ENCODE measurements around the gene FFAR1. TPM values are rescaled to one million over a fixed set of nuclear protein-coding genes. Genes with fewer than 3 reads are reported as not detected.

FFAR1 gene
- polyA plus RNA-seq, 1 donor (not counting 4 experiments of a cell fraction or from before 2014, with no cell fraction given) = not detected

DNA sequence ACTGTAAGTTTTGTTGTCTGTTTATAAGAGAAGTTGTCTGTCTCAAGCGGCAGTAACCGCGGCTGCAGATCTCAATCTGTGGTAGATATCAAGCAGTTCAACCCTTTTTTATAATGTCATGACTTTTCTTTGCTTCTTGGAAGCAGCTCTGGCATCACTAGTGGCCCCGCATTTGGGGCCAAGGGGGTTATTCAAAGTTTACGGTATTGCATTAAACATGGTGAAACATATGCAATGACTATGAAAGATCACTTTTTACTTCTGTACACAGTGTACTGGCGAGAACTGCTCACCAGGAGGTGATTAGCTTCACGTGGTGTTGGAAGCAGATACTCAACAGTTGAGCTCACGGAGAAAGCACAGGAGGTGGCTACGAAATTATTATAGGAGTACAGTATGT is 5.9 kb downstream of the FFAR1 start:
- no peaks in the 10 kb centered on the region for H3K79me2 ChIP-seq (ENCODE audit: control insufficient read depth, insufficient read depth, low read length)
- H3K9me1 ChIP-seq (ENCODE audit: control insufficient read depth, extremely low read depth, insufficient read depth, low read length) = no peaks in the 10 kb centered on the region
- H3K4me2 ChIP-seq (ENCODE audit: control insufficient read depth, extremely low read depth, insufficient read depth, low read depth, low read length) = no peak overlapping the region
- dilution Hi-C loops (cut with MboI; ENCODE audit: extremely low pct_ligation_motif_present, low sequenced_read_pairs) = loop anchor here (5.0 kb wide), 1 partner anchor 79 kb away; no protein-coding TSS in a partner anchor
- H3K9me3 ChIP-seq (ENCODE audit: control insufficient read depth, low read depth, low read length) = no peaks in the 10 kb centered on the region
- H3K4me1 ChIP-seq (ENCODE audit: control insufficient read depth, extremely low read depth, insufficient read depth, low read length) = no peaks in the 10 kb centered on the region
- no peaks in the 10 kb centered on the region for H3K36me3 ChIP-seq (ENCODE audit: control insufficient read depth in 2 of 2, extremely low read depth in 1 of 2, insufficient read depth in 2 of 2, low read length in 2 of 2)
- no peaks in the 10 kb centered on the region for H4K20me1 ChIP-seq (ENCODE audit: control insufficient read depth, extremely low read depth, insufficient read depth, low read length)
- FAIRE-seq (no peak), DNase-seq (ENCODE audit: low read depth, low spot score) (no peak)
- H2AFZ ChIP-seq (ENCODE audit: control insufficient read depth, low read length) = no peak overlapping the region
- TF ChIP-seq EZH2 (IDR thresholded peaks at IDR 0.05; ENCODE audit: low read length) = no peak
- TF ChIP-seq, protein P1, sequence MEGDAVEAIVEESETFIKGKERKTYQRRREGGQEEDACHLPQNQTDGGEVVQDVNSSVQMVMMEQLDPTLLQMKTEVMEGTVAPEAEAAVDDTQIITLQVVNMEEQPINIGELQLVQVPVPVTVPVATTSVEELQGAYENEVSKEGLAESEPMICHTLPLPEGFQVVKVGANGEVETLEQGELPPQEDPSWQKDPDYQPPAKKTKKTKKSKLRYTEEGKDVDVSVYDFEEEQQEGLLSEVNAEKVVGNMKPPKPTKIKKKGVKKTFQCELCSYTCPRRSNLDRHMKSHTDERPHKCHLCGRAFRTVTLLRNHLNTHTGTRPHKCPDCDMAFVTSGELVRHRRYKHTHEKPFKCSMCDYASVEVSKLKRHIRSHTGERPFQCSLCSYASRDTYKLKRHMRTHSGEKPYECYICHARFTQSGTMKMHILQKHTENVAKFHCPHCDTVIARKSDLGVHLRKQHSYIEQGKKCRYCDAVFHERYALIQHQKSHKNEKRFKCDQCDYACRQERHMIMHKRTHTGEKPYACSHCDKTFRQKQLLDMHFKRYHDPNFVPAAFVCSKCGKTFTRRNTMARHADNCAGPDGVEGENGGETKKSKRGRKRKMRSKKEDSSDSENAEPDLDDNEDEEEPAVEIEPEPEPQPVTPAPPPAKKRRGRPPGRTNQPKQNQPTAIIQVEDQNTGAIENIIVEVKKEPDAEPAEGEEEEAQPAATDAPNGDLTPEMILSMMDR (optimal IDR thresholded peaks at IDR 0.05 in 1 of 3, IDR thresholded peaks at IDR 0.05 in 1 of 3, conservative IDR thresholded peaks at IDR 0.05 in 1 of 3; ENCODE audit: extremely low read depth in 1 of 3, insufficient read depth in 2 of 3, low read length in 3 of 3) = no peak
- H3K9ac ChIP-seq (ENCODE audit: control insufficient read depth, extremely low read depth, insufficient read depth, low read length) = no peak overlapping the region
- no peak overlapping the region for H3K4me3 ChIP-seq (ENCODE audit: control insufficient read depth in 2 of 3, extremely low read depth in 1 of 3, insufficient read depth in 2 of 3, low read depth in 1 of 3, low read length in 3 of 3)
- H3K27me3 ChIP-seq (ENCODE audit: control insufficient read depth, extremely low read depth, insufficient read depth, low read length) = peaks cover 10% of the 10 kb centered on the region
- no peak overlapping the region for H3K27ac ChIP-seq (ENCODE audit: control insufficient read depth, insufficient read depth, low read length)

DNA sequence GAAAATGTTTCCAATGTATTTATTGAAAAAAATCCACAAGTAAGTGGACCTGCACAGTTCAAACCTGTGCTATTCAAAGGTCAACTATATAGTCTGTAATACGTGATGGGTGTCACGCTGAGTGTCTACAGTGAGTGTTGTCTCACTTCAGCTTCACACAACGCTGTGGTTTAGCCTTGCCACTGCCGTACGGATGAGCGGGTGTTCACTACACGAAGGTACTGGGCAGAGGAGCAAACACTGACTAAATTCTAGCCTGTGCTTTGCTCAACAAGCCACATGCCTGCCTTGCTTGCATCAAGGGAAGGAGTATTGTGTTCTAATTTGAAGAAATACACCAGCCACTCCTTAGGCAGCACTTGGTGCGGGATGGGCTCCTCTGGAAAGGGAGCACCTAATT is 7.2 kb downstream of the FFAR1 start:
- Histone ChIP-seq H3K4me2 (ENCODE audit: control insufficient read depth, extremely low read depth, insufficient read depth, low read depth, low read length) (no peak overlapping the region), H4K20me1 (ENCODE audit: control insufficient read depth, extremely low read depth, insufficient read depth, low read length) (no peaks in the 10 kb centered on the region), H2AFZ (ENCODE audit: control insufficient read depth, low read length) (no peak overlapping the region), H3K9ac (ENCODE audit: control insufficient read depth, extremely low read depth, insufficient read depth, low read length) (no peak overlapping the region), H3K79me2 (ENCODE audit: control insufficient read depth, insufficient read depth, low read length) (no peaks in the 10 kb centered on the region), H3K4me3 (ENCODE audit: control insufficient read depth in 2 of 3, extremely low read depth in 1 of 3, insufficient read depth in 2 of 3, low read depth in 1 of 3, low read length in 3 of 3) (no peak overlapping the region), H3K9me1 (ENCODE audit: control insufficient read depth, extremely low read depth, insufficient read depth, low read length) (no peaks in the 10 kb centered on the region), H3K27ac (ENCODE audit: control insufficient read depth, insufficient read depth, low read length) (no peak overlapping the region), H3K36me3 (ENCODE audit: control insufficient read depth in 2 of 2, extremely low read depth in 1 of 2, insufficient read depth in 2 of 2, low read length in 2 of 2) (no peaks in the 10 kb centered on the region), H3K9me3 (ENCODE audit: control insufficient read depth, low read depth, low read length) (no peaks in the 10 kb centered on the region), H3K4me1 (ENCODE audit: control insufficient read depth, extremely low read depth, insufficient read depth, low read length) (no peaks in the 10 kb centered on the region), H3K27me3 (ENCODE audit: control insufficient read depth, extremely low read depth, insufficient read depth, low read length) (peaks cover 10% of the 10 kb centered on the region)
- TF ChIP-seq EZH2 (IDR thresholded peaks at IDR 0.05; ENCODE audit: low read length) = no peak
- TF ChIP-seq, protein P1 (optimal IDR thresholded peaks at IDR 0.05 in 1 of 3, IDR thresholded peaks at IDR 0.05 in 1 of 3, conservative IDR thresholded peaks at IDR 0.05 in 1 of 3; ENCODE audit: extremely low read depth in 1 of 3, insufficient read depth in 2 of 3, low read length in 3 of 3) = no peak
- FAIRE-seq = no peak
- no peak for DNase-seq (ENCODE audit: low read depth, low spot score)
- dilution Hi-C loops (cut with MboI; ENCODE audit: extremely low pct_ligation_motif_present, low sequenced_read_pairs) = loop anchor here (5.0 kb wide), 1 partner anchor 77 kb away; no protein-coding TSS in a partner anchor

Data from keratinocyte (primary cell).